ENCODE data around the gene SGSM1.

SGSM1 gene

GRCh38 chr22:24951942-24952836 is 146.2 kb downstream of the SGSM1 start, which contains the start of gene KIAA1671:
Gene KIAA1671 (plus strand): TSS chr22:24952716. CDS start chr22:25028000, 75,284 bp downstream.
- H3K4me2 ChIP-seq (ENCODE audit: low read depth, low read length, poor library complexity, severe bottlenecking) = no peak within 1 kb of the TSS
- H3K4me3 ChIP-seq (ENCODE audit: low read length, poor library complexity, severe bottlenecking) = no peak within 1 kb of the TSS
- no peaks in the 10 kb centered on the region for H3K9me2 ChIP-seq (replicated peaks; ENCODE audit: low read depth, low read length)
- H3K9me3 ChIP-seq (ENCODE audit: insufficient read depth, low read depth, low read length) = no peaks in the 10 kb centered on the region
- H3K79me2 ChIP-seq (ENCODE audit: insufficient read depth, low read length) = no peaks in the 10 kb centered on the region
- H2AFZ ChIP-seq (ENCODE audit: low read length) = no peak within 1 kb of the TSS
- H3K4me1 ChIP-seq (ENCODE audit: insufficient read depth, low read length, poor library complexity, severe bottlenecking) = no peaks in the 10 kb centered on the region
- TF ChIP-seq, protein P1, sequence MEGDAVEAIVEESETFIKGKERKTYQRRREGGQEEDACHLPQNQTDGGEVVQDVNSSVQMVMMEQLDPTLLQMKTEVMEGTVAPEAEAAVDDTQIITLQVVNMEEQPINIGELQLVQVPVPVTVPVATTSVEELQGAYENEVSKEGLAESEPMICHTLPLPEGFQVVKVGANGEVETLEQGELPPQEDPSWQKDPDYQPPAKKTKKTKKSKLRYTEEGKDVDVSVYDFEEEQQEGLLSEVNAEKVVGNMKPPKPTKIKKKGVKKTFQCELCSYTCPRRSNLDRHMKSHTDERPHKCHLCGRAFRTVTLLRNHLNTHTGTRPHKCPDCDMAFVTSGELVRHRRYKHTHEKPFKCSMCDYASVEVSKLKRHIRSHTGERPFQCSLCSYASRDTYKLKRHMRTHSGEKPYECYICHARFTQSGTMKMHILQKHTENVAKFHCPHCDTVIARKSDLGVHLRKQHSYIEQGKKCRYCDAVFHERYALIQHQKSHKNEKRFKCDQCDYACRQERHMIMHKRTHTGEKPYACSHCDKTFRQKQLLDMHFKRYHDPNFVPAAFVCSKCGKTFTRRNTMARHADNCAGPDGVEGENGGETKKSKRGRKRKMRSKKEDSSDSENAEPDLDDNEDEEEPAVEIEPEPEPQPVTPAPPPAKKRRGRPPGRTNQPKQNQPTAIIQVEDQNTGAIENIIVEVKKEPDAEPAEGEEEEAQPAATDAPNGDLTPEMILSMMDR (conservative IDR thresholded peaks at IDR 0.05; ENCODE audit: low read length) = no peak
- TF ChIP-seq EZH2phosphoT487 (IDR thresholded peaks at IDR 0.05; ENCODE audit: borderline replicate concordance) = no peak
- no peaks in the 10 kb centered on the region for H3F3A ChIP-seq (ENCODE audit: low read depth)
- H3K36me3 ChIP-seq (ENCODE audit: insufficient read depth, low read length) = no peaks in the 10 kb centered on the region
- no peak within 1 kb of the TSS for H3K9ac ChIP-seq (ENCODE audit: low read depth, low read length, poor library complexity, severe bottlenecking)
- H4K20me1 ChIP-seq (ENCODE audit: insufficient read depth, low read length, poor library complexity, severe bottlenecking) = no peaks in the 10 kb centered on the region
- H3K27me3 ChIP-seq (ENCODE audit: insufficient read depth, low read length, poor library complexity, severe bottlenecking) = no peaks in the 10 kb centered on the region

DNA sequence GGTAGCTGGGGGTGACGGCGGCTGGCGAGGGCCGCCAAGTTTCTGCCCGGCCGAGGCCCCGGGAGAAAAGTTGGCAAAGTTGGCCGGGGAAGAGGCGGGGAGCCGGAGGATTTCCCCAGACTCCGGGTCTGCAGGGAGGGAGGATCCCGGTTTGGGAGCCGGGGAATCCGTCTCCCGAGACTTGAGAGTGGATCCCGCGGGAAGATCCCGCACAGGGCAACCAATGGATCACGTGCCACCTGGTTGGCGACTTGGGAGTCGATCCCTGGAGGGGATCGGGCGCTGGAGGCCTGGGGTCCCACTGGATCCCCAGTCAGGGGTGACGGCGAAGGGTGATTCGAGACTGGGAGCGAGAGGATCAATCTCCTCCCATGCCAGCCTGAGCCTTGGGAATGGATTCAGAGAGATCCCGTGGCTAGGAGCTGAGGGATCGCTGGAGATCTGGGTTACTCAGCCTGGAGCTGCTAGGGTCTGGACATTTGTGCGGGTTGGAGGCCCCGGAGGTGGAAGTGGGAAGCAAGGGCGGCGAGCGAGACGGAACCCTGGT is 146.9 kb downstream of the SGSM1 start:
- no peak overlapping the region for H3K9ac ChIP-seq (ENCODE audit: low read depth, low read length, poor library complexity, severe bottlenecking)
- no peak overlapping the region for H3K4me2 ChIP-seq (ENCODE audit: low read depth, low read length, poor library complexity, severe bottlenecking)
- H2AFZ ChIP-seq (ENCODE audit: low read length) = no peak overlapping the region
- no peaks in the 10 kb centered on the region for H3K27me3 ChIP-seq (ENCODE audit: insufficient read depth, low read length, poor library complexity, severe bottlenecking)
- TF ChIP-seq EZH2phosphoT487 (IDR thresholded peaks at IDR 0.05; ENCODE audit: borderline replicate concordance) = no peak
- TF ChIP-seq, protein P1 (conservative IDR thresholded peaks at IDR 0.05; ENCODE audit: low read length) = no peak
- no peak overlapping the region for H3K4me3 ChIP-seq (ENCODE audit: low read length, poor library complexity, severe bottlenecking)
- H3K79me2 ChIP-seq (ENCODE audit: insufficient read depth, low read length) = no peaks in the 10 kb centered on the region
- no peaks in the 10 kb centered on the region for H3K4me1 ChIP-seq (ENCODE audit: insufficient read depth, low read length, poor library complexity, severe bottlenecking)
- no peaks in the 10 kb centered on the region for H3K36me3 ChIP-seq (ENCODE audit: insufficient read depth, low read length)
- no peaks in the 10 kb centered on the region for H3K9me3 ChIP-seq (ENCODE audit: insufficient read depth, low read depth, low read length)
- H3K9me2 ChIP-seq (replicated peaks; ENCODE audit: low read depth, low read length) = no peaks in the 10 kb centered on the region
- H3F3A ChIP-seq (ENCODE audit: low read depth) = no peaks in the 10 kb centered on the region
- no peaks in the 10 kb centered on the region for H4K20me1 ChIP-seq (ENCODE audit: insufficient read depth, low read length, poor library complexity, severe bottlenecking)

- no peaks in the 10 kb centered on the region for H3K9me3 ChIP-seq (ENCODE audit: insufficient read depth, low read depth, low read length)
- no peaks in the 10 kb centered on the region for H3K4me1 ChIP-seq (ENCODE audit: insufficient read depth, low read length, poor library complexity, severe bottlenecking)
- no peak overlapping the region for H3K4me3 ChIP-seq (ENCODE audit: low read length, poor library complexity, severe bottlenecking)
- H3K27me3 ChIP-seq (ENCODE audit: insufficient read depth, low read length, poor library complexity, severe bottlenecking) = no peaks in the 10 kb centered on the region
- H3K9ac ChIP-seq (ENCODE audit: low read depth, low read length, poor library complexity, severe bottlenecking) = no peak overlapping the region
- no peak for TF ChIP-seq EZH2phosphoT487 (IDR thresholded peaks at IDR 0.05; ENCODE audit: borderline replicate concordance)
- TF ChIP-seq, protein P1 (conservative IDR thresholded peaks at IDR 0.05; ENCODE audit: low read length) = no peak
- H3K9me2 ChIP-seq (replicated peaks; ENCODE audit: low read depth, low read length) = no peaks in the 10 kb centered on the region
- no peak overlapping the region for H2AFZ ChIP-seq (ENCODE audit: low read length)
- H4K20me1 ChIP-seq (ENCODE audit: insufficient read depth, low read length, poor library complexity, severe bottlenecking) = no peaks in the 10 kb centered on the region
- no peaks in the 10 kb centered on the region for H3K79me2 ChIP-seq (ENCODE audit: insufficient read depth, low read length)
- no peaks in the 10 kb centered on the region for H3F3A ChIP-seq (ENCODE audit: low read depth)
- H3K36me3 ChIP-seq (ENCODE audit: insufficient read depth, low read length) = no peaks in the 10 kb centered on the region
- H3K4me2 ChIP-seq (ENCODE audit: low read depth, low read length, poor library complexity, severe bottlenecking) = no peak overlapping the region
These were observed 147.5 kb downstream of the SGSM1 start for GRCh38 chr22:24953384-24954113.
